ENCODE measurements around the gene NAGS. TPM values are rescaled to one million over a fixed set of nuclear protein-coding genes. Genes with fewer than 3 reads are reported as not detected.

The NAGS gene
- total RNA-seq, 3 donors from 2014 or later = 0.16 to 5.2 (median 4.7) TPM

GRCh38 chr17:43982171-43982570 is 22.3 kb upstream of the NAGS start:
- Histone ChIP-seq H3K4me3 (no peak overlapping the region), H3K27me3 (peaks cover 0 to 26% of the 10 kb centered on the region in 2 donors), H3K36me3 (no peaks in the 10 kb centered on the region), H3K9me3 (no peaks in the 10 kb centered on the region), H3K4me1 (no peaks in the 10 kb centered on the region), H3K27ac (no peak overlapping the region)
- intact Hi-C loops (cut with DNase I; ENCODE audit: low total_unique reads) = no loop called here
- no peak for DNase-seq (ENCODE audit: low spot score in 2 of 2)
- TF ChIP-seq POLR2A (IDR thresholded peaks at IDR 0.05) (no peak), POLR2AphosphoS5 (IDR thresholded peaks at IDR 0.05) (no peak), CTCF (IDR thresholded peaks at IDR 0.05) (no peak)

GRCh38 chr17:43983196-43983514 is 21.3 kb upstream of the NAGS start:
- DNase-seq (ENCODE audit: low spot score in 2 of 2) = no peak
- no peaks in the 10 kb centered on the region for H3K4me1 ChIP-seq
- intact Hi-C loops (cut with DNase I; ENCODE audit: low total_unique reads) = no loop called here
- H3K27me3 ChIP-seq = peaks cover 0 to 26% of the 10 kb centered on the region in 2 donors
- no peak overlapping the region for H3K4me3 ChIP-seq
- H3K9me3 ChIP-seq = no peaks in the 10 kb centered on the region
- H3K36me3 ChIP-seq = no peaks in the 10 kb centered on the region
- no peak overlapping the region for H3K27ac ChIP-seq
- TF ChIP-seq CTCF (IDR thresholded peaks at IDR 0.05) (no peak), POLR2AphosphoS5 (IDR thresholded peaks at IDR 0.05) (no peak), POLR2A (IDR thresholded peaks at IDR 0.05) (no peak)

GRCh38 chr17:43983515-43984411 is 20.7 kb upstream of the NAGS start:
- Histone ChIP-seq H3K9me3 (no peaks in the 10 kb centered on the region), H3K4me1 (no peaks in the 10 kb centered on the region), H3K36me3 (no peaks in the 10 kb centered on the region), H3K27me3 (peaks cover 0 to 26% of the 10 kb centered on the region in 2 donors), H3K4me3 (peak overlapping the region; percentile 39 to 63 (median 50)), H3K27ac (no peak overlapping the region)
- TF ChIP-seq POLR2AphosphoS5 (IDR thresholded peaks at IDR 0.05) = no peak
- TF ChIP-seq CTCF (IDR thresholded peaks at IDR 0.05) = no peak
- DNase-seq (ENCODE audit: low spot score in 2 of 2) = no peak
- intact Hi-C loops (cut with DNase I; ENCODE audit: low total_unique reads) = no loop called here

GRCh38 chr17:43984521-43984920 is 19.9 kb upstream of the NAGS start:
- Histone ChIP-seq H3K9me3 (no peaks in the 10 kb centered on the region), H3K27ac (no peak overlapping the region), H3K27me3 (peaks cover 0 to 26% of the 10 kb centered on the region in 2 donors), H3K4me3 (peak overlapping the region; percentile 39 to 63 (median 50)), H3K36me3 (no peaks in the 10 kb centered on the region), H3K4me1 (no peaks in the 10 kb centered on the region)
- DNase-seq (ENCODE audit: low spot score in 2 of 2) = no peak
- intact Hi-C loops (cut with DNase I; ENCODE audit: low total_unique reads) = no loop called here
- TF ChIP-seq POLR2AphosphoS5 (IDR thresholded peaks at IDR 0.05) (no peak), POLR2A (IDR thresholded peaks at IDR 0.05) (no peak), CTCF (IDR thresholded peaks at IDR 0.05) (no peak)

- Histone ChIP-seq H3K27me3 (peaks cover 0 to 26% of the 10 kb centered on the region in 2 donors), H3K4me3 (no peak overlapping the region), H3K36me3 (no peaks in the 10 kb centered on the region), H3K4me1 (no peaks in the 10 kb centered on the region), H3K27ac (no peak overlapping the region), H3K9me3 (no peaks in the 10 kb centered on the region)
- TF ChIP-seq POLR2AphosphoS5 (IDR thresholded peaks at IDR 0.05) (no peak), CTCF (IDR thresholded peaks at IDR 0.05) (no peak)
- intact Hi-C loops (cut with DNase I; ENCODE audit: low total_unique reads) = no loop called here
- DNase-seq (ENCODE audit: low spot score in 2 of 2) = no peak
Observed at GRCh38 chr17:43986225-43986981, 18.0 kb upstream of the NAGS start.

Data from breast epithelium (tissue), 4 donors.